Measurements from ENCODE around the gene DIAPH2.

Gene DIAPH2

GRCh38 chrX:96978906-96979305 is 294.3 kb downstream of the DIAPH2 start:
- DNase-seq (ENCODE audit: low read depth) = no peak

- DNase-seq (ENCODE audit: low read depth) = no peak
Observed at GRCh38 chrX:96979766-96980165, 295.1 kb downstream of the DIAPH2 start.

DNA sequence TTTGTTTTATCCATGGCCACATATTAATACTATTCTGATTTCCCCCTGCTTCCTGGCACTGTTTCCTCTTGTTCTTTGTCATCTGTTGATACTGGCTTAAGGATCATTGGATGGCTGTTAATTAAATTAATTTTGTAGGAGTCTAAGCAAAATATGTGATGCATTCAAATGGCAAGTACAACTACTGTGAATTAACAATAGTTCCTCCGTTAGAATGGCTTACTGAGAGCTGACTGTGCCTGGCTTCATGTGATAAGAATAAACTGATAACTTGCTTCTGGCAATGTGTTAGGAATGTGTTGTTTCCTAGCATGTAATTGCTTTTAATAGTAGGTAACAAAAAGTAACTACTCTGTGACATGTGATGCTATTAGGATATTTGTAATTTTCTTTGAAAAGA is 297.5 kb downstream of the DIAPH2 start:
- DNase-seq (ENCODE audit: low read depth) = no peak

GRCh38 chrX:96984538-96984937 is 299.9 kb downstream of the DIAPH2 start:
- DNase-seq (ENCODE audit: low read depth) = no peak

- DNase-seq (ENCODE audit: low read depth) = no peak
Observed at GRCh38 chrX:96985046-96985445, 300.4 kb downstream of the DIAPH2 start.

DNA sequence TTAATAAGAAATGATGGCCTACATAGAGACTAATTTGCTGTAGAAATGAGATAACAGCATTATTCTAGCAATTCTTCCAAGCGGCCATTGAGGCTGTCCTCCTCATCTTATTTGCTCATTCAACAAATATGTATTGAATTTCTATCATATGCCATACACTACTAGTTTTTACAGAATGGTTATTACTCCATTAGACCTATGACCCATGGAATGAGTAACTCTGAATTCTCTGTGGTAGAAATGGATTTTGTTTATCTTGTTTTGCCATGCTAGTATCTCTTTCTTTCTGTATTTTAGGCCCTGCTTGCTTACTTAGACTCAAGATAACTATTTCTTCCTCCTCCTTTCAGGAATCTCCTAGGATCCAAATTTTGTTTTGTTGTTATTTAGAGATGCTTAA is 302.6 kb downstream of the DIAPH2 start:
- no peak for DNase-seq (ENCODE audit: low read depth)

GRCh38 chrX:96989830-96990571 is 305.4 kb downstream of the DIAPH2 start:
- DNase-seq (ENCODE audit: low read depth) = no peak

DNA sequence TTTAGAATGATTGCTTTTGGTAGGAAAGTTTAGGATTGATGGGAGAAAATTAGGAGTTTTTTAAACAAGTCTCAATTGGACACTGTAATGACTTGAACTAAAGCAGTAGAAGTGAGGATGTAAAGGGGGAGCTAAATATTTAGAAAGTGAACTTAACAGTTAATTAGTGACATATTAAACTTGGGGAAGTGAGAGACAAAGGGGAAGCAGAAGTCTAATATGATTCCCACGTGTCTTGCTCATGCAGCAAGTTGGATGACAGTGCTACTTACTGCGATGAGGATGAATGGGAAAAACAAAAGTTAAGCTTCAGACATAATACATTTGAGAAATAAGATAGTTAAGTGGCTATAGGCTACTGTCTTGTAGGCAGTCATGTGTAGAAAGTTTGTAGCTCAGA is 309.5 kb downstream of the DIAPH2 start:
- no peak for DNase-seq (ENCODE audit: low read depth)

DNA sequence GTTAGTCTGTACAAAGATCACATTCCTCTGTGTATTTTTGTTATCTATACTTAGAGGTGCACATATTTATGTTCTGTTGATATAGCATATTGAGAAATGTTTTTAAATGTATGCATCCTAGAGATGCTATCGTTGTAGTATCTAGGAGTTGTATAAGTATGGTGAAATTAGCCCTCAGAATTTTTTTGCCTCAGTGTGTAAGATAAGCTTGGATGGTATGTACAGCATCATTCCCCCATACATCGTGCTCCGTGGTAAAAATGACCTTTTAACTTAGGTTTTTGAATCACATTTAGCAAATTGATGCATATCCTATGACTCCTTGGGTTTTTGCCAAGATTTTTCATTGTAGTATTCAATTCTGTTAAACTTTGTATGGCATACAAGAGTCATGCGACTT is 312.6 kb downstream of the DIAPH2 start:
- no peak for DNase-seq (ENCODE audit: low read depth)

GRCh38 chrX:97000682-97001368 is 316.2 kb downstream of the DIAPH2 start:
- DNase-seq (ENCODE audit: low read depth) = no peak

DNA sequence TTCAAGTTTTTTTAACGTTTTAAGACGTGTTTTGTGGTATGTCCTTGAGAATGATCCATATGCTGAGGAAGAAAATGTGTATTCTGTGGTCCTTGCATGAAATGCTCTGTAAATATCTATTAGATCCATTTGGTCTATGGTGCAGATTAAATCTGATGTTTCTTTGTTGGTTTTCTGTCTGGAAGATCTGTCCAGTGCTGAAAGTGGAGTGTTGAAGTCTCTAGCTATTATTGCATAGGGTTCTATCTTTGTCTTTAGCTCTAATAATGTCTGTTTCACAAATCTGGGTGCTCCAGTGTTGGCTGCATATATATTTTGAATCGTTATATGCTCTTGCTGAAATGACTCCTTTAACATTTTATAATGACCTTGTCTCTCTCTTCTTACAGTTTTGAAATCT is 321.5 kb downstream of the DIAPH2 start:
- no peak for DNase-seq (ENCODE audit: low read depth)

GRCh38 chrX:97009391-97009790 is 324.7 kb downstream of the DIAPH2 start:
- DNase-seq (ENCODE audit: low read depth) = no peak

DNA sequence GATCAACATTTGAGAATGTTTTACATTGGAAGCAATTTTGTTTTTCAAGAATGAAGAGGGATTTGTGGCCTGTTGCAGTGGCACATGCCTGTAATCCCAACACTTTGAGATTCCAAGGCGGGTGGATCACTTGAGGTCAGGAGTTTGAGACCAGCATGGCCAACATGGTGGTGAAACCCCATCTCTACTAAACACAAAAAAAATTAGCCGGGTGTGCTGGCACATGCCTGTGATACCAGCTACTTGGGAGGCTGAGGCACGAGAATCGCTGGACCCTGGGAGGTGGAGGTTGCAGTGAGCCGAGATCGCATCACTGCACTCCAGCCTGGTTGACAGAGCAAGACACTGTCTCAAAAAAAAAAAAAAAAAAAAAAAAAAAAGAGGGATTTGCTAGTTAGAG is 326.9 kb downstream of the DIAPH2 start:
- no peak for DNase-seq (ENCODE audit: low read depth)

GRCh38 chrX:97016106-97016505 is 331.5 kb downstream of the DIAPH2 start:
- DNase-seq (ENCODE audit: low read depth) = no peak

DNA sequence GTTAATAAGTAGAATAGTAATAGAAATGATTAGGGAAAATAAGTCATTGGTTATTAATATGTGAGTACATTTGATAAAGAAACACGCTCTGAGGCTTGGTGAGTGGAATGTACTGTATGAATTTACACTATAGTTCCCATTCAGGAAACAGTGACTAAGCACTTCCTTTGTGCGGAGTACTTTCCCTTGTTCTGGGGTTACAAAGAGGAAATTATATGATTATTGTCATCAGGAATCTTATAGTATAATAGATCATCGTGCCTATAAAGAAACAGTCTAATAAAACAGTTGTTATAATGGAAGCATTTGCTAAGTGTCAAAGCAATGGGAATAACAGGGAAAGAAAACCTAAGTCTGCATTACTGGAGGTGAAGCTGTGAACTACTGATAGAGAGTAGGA is 337.0 kb downstream of the DIAPH2 start:
- no peak for DNase-seq (ENCODE audit: low read depth)

GRCh38 chrX:97026406-97026805 is 341.8 kb downstream of the DIAPH2 start:
- DNase-seq (ENCODE audit: low read depth) = no peak

- DNase-seq (ENCODE audit: low read depth) = no peak
Observed at GRCh38 chrX:97027384-97027922, 342.8 kb downstream of the DIAPH2 start.

DNA sequence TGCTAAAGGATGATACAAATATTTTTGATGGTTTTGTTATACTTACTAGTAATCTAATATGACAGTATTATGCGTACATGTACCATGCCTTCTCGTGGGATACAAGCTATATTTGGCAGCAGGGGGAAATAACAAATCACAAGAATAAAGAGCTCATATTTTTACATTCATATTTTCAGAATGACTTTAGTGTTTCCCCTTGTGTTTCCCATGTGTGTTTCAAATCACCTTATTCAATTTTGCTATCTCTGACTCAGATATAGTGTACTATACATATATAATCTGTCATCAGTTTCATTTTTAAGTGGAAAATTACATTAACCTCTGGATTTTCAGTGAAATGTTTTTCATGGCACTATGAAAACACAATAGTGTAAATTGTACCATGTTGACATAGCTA is 345.8 kb downstream of the DIAPH2 start:
- no peak for DNase-seq (ENCODE audit: low read depth)

GRCh38 chrX:97030947-97031346 is 346.3 kb downstream of the DIAPH2 start:
- DNase-seq (ENCODE audit: low read depth) = no peak

GRCh38 chrX:97039363-97040029 is 354.9 kb downstream of the DIAPH2 start:
- no peak for DNase-seq (ENCODE audit: low read depth)

- no peak for DNase-seq (ENCODE audit: low read depth)
Observed at GRCh38 chrX:97045470-97045869, 360.8 kb downstream of the DIAPH2 start.

DNA sequence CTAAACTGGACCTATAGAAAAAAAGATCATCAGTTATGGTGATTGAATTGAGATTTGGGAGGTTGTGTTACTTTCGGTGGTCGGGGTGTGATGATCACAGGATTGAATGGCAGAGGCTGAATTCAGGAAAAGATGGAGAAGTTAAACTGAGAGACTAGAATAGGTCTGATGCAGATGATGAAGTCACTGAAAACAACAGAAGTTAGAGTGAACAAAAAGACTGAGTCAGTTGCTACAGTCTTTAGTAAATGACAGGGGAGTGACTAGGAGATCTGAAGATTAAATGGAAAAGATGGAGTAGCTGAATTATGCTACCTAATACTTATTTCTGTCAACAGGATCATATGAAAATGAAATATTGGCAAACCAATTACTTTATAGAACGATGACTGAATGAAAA is 362.2 kb downstream of the DIAPH2 start:
- DNase-seq (ENCODE audit: low read depth) = no peak

- no peak for DNase-seq (ENCODE audit: low read depth)
Observed at GRCh38 chrX:97050392-97050791, 365.8 kb downstream of the DIAPH2 start.

Data from stimulated activated CD8-positive, alpha-beta memory T cell treated with anti-CD3 and anti-CD28 coated beads, Interleukin-4, amount 100 ng/mL, for 24 hours (primary cell).